ENCODE data around the gene FOXP2. TPM values are rescaled to one million over a fixed set of nuclear protein-coding genes. Genes with fewer than 3 reads are reported as not detected.

The FOXP2 gene
- total RNA-seq, 2 donors from 2014 or later, result 9.9 to 10.0 TPM

GRCh38 chr7:114631249-114631822, 216.7 kb downstream of the FOXP2 start:
- intact Hi-C loops (cut with DNase I), result no loop called here
- DNase-seq (ENCODE audit: low spot score), result no peak

- DNase-seq (ENCODE audit: low spot score), result no peak
- intact Hi-C loops (cut with DNase I), result no loop called here
Measured at GRCh38 chr7:114639451-114639850, 224.8 kb downstream of the FOXP2 start.

- intact Hi-C loops (cut with DNase I), result no loop called here
- DNase-seq (ENCODE audit: low spot score), result no peak
Measured at GRCh38 chr7:114644455-114644854, 229.8 kb downstream of the FOXP2 start.

GRCh38 chr7:114645451-114645850, 230.8 kb downstream of the FOXP2 start:
- intact Hi-C loops (cut with DNase I), result no loop called here
- no peak for DNase-seq (ENCODE audit: low spot score)

- DNase-seq (ENCODE audit: low spot score), result no peak
- intact Hi-C loops (cut with DNase I), result no loop called here
Measured at GRCh38 chr7:114647518-114647917, 232.9 kb downstream of the FOXP2 start.

GRCh38 chr7:114648117-114648516, 233.5 kb downstream of the FOXP2 start:
- DNase-seq (ENCODE audit: low spot score), result no peak
- intact Hi-C loops (cut with DNase I), result no loop called here

- no peak for DNase-seq (ENCODE audit: low spot score)
- intact Hi-C loops (cut with DNase I), result no loop called here
Measured at GRCh38 chr7:114648680-114649079, 234.1 kb downstream of the FOXP2 start.

- DNase-seq (ENCODE audit: low spot score), result no peak
- intact Hi-C loops (cut with DNase I), result loop anchor here in 1 of 2 donors (10.0 kb wide), 1 partner anchor 565 kb away; no protein-coding TSS in a partner anchor
Measured at GRCh38 chr7:114649689-114650088, 235.1 kb downstream of the FOXP2 start.

- no peak for DNase-seq (ENCODE audit: low spot score)
- intact Hi-C loops (cut with DNase I), result loop anchor here in 1 of 2 donors (10.0 kb wide), 1 partner anchor 566 kb away; no protein-coding TSS in a partner anchor
Measured at GRCh38 chr7:114650491-114650890, 235.9 kb downstream of the FOXP2 start.

- intact Hi-C loops (cut with DNase I), result loop anchor here in 1 of 2 donors (10.0 kb wide), 1 partner anchor 567 kb away; no protein-coding TSS in a partner anchor
- DNase-seq (ENCODE audit: low spot score), result no peak
Measured at GRCh38 chr7:114652041-114652440, 237.4 kb downstream of the FOXP2 start.

GRCh38 chr7:114653364-114654088, 238.9 kb downstream of the FOXP2 start:
- DNase-seq (ENCODE audit: low spot score), result no peak
- intact Hi-C loops (cut with DNase I), result loop anchor here in 1 of 2 donors (10.0 kb wide), 1 partner anchor 569 kb away; no protein-coding TSS in a partner anchor

- intact Hi-C loops (cut with DNase I), result loop anchor here in 1 of 2 donors (10.0 kb wide), 1 partner anchor 572 kb away; no protein-coding TSS in a partner anchor
- no peak for DNase-seq (ENCODE audit: low spot score)
Measured at GRCh38 chr7:114656466-114656865, 241.9 kb downstream of the FOXP2 start.

GRCh38 chr7:114657279-114657678, 242.7 kb downstream of the FOXP2 start:
- no peak for DNase-seq (ENCODE audit: low spot score)
- intact Hi-C loops (cut with DNase I), result loop anchor here in 1 of 2 donors (10.0 kb wide), 1 partner anchor 572 kb away; no protein-coding TSS in a partner anchor

- DNase-seq (ENCODE audit: low spot score), result no peak
- intact Hi-C loops (cut with DNase I), result loop anchor here in 1 of 2 donors (10.0 kb wide), 1 partner anchor 573 kb away; no protein-coding TSS in a partner anchor
Measured at GRCh38 chr7:114658216-114658615, 243.6 kb downstream of the FOXP2 start.

GRCh38 chr7:114659409-114660125, 245.0 kb downstream of the FOXP2 start:
- no peak for DNase-seq (ENCODE audit: low spot score)
- intact Hi-C loops (cut with DNase I), result loop anchor here in 1 of 2 donors (10.0 kb wide), 1 partner anchor 575 kb away; no protein-coding TSS in a partner anchor

GRCh38 chr7:114660126-114660486, 245.5 kb downstream of the FOXP2 start:
- no peak for DNase-seq (ENCODE audit: low spot score)
- intact Hi-C loops (cut with DNase I), result no loop called here

- DNase-seq (ENCODE audit: low spot score), result no peak
- intact Hi-C loops (cut with DNase I), result no loop called here
Measured at GRCh38 chr7:114660753-114661152, 246.1 kb downstream of the FOXP2 start.

GRCh38 chr7:114662002-114662677, 247.5 kb downstream of the FOXP2 start:
- DNase-seq (ENCODE audit: low spot score), result no peak
- intact Hi-C loops (cut with DNase I), result no loop called here

GRCh38 chr7:114663502-114663901, 248.9 kb downstream of the FOXP2 start:
- no peak for DNase-seq (ENCODE audit: low spot score)
- intact Hi-C loops (cut with DNase I), result no loop called here
